ENCODE measurements around the gene PRMT1.

The PRMT1 gene

DNA sequence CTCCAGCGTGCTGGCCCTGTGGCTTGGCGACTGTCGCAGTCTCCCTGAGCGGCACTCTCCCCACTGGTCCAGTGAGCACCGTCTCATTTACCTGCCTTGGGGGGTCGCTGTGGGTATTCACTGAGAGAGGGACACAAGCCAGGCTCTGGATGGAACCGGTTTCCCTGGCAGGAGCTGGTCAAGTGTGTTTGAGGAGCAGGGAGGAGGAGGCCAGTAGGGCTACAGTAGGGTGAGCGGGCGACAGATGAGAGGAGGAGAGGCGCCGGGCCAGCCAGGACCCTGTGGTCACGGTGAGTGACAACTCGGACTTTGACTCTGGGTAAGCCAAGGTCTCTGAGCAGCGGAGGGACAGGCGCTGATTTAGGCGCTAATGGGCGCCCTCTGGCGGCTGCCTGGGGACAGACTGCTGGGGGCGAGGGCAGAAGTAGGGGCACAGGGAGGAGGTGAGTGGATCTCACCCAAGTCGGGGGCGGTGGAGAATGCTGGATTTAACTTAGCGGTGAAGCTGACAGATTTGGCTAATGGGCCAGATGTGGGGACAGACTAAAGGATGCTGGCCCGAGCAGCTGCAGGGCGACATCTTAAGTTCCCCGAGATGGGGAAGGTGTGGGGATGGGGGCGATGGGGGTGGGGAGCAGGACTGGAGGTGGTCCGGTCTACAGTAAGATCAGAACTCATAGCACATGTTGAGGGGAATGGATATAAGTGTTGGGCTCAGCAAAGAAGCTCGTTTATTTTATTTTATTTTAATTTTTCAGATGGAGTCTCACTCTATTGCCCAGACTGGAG, 4.7 kb upstream of the PRMT1 start:
- peak; percentile 84 for DNase-seq (ENCODE audit: low spot score)

DNA sequence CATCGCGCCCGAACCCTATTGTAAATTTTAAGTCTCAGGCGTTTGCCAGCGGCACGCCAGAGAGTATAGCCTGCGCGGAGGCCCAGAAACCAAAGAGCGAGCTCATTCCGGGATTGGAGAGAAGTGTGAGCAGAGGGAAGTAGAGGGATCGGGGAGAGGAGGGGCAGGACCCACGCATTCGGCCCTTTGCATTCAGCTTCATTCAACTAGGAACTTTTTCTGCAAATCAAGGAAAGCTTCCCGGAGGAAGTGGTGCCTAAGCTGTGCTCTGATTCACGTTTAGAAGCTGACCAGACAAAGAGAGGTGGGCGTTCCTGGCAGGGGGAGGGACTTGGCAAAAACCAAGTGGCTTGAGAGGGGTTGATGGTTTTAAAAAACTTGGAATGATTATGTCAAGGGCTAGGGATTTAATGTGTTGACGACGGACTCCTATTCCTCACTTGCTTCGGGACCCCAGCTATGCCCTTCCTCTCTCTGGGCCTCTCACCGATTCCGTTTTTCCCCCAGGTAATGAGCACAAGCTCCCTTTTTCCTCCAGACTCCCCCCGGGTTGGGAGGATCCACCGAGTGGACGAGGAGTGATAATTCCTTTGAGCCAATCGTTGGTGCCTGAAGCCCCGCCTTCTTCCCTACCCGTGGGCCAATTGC, 811 bp upstream of the PRMT1 start:
- peak; percentile 92 for DNase-seq (ENCODE audit: low spot score)

DNA sequence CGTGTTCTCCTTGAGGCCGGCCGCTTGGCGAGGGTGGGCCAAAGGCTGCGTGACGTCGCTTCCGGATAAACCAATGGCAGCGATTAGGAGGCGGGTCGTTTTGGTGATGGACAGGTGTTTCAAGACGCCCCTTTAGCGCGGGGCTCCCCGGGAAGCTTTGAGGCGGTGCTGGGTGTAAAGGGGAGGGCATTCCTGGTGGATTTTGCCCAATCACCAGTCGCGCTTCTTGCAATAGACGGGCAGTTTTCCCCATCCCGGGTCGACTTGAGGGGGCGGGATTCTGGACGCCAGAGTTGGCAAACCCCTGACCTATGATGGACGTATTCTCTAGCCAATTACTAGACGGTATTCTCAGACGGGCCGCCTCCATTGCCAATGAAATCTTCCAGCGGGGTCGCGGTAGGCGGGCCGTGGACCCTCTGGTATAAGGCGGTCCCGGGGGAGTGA, 264 bp upstream of the PRMT1 start:
- peak; percentile 100 for DNase-seq (ENCODE audit: low spot score)

DNA sequence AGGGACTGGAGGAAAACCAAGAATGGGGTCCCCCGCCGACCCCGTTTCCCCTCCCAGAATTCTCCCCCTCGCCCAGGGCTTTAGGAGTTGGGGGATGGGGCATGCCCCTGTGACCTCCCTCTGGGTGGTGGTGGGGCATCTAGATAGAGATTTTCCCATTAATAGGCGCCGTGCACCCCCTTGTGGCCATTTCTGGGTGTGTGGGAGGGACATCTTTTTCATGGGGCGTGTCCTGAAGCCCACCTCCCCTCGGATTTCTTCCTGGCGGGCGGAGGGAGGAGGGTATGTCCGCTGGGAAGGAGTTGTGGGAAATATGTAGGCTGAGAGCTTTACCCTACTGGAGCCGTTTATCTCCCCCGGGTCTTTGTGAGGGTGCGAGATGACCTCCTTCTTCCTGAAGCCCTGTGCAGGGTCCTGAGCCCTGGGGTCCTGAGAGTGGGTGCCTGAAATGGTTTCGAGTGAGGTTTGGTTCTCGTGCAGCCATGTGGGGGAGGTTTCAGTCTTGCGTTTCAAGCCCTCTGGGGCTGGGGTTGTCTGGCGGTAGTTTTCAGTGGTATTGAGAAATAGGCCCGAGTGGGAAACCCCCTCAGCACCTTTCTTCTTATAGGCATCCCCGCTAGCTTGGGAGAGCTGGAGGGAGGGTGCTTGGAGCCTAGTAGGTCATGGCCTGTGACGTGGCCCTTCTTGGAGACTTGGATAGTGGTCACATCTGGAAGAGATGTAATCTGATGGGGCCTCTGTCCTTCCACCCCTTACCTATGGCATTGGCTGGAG, 1.0 kb downstream of the PRMT1 start:
- DNase-seq (ENCODE audit: low spot score) = peak; percentile 64

DNA sequence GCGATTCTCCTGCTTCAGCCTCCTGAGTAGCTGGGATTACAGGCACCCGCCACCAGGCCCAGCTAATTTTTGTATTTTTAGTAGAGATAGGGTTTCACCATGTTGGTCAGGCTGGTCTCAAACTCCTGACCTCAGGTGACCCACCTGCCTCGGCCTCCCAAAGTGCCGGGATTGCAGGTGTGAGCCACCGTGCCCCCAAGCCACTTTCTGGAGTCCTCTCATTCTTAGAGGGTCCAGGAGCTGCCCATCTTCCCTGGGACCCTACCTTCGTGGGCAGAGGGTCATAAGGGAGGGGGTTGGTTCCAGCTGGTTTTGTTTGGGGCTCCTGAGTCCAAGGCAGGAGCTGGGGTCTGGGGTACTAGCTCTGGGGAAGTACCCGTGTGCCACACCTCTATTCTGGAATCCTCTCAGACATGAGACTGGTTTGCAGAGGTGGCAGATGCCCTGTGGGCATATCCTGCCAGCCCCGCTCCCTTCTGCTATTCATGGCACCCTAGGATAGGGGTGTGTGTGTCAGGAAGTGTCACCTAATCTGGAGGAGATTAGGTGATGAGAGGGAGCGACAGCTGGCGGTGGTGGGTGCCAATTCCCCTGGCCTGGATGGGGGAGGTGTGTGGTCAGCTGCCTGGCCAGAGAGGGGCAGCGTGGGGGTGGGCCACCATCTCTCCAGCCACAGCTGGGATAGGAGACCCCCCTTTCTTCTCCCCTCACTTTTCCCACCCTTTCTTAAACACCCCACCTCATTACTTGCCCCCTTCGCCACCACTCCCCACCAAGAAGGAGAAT, 2.1 kb downstream of the PRMT1 start:
- no peak for DNase-seq (ENCODE audit: low spot score)

DNA sequence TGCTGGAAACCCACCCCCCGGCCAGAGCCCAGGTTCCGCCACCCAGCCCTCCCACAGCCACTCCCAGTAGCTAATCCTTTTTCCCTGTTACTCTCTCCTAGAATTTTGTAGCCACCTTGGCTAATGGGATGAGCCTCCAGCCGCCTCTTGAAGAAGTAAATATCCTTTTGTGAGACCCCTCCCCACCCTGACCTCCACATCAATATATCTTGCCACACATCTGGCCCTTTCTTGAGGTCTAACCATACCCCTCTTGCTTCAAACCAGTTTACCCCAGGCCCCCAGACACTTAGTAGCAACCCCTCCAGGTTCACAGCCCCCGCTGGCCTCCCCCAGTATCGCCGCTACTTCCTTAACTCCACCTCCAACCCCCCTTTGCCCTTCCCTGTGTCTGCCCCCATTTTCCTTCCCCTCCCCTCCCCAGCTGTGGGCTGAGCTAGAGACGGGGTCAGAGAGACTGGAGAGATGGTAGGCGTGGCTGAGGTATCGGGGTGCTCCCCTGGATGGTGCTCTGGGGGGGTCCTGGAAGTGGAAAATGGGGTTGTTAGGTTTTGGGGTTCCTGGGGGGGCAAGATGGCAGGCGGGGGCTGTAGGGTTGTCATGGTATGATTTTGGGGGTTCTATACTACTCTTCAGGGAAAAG, 2.8 kb downstream of the PRMT1 start:
- no peak for DNase-seq (ENCODE audit: low spot score)

DNA sequence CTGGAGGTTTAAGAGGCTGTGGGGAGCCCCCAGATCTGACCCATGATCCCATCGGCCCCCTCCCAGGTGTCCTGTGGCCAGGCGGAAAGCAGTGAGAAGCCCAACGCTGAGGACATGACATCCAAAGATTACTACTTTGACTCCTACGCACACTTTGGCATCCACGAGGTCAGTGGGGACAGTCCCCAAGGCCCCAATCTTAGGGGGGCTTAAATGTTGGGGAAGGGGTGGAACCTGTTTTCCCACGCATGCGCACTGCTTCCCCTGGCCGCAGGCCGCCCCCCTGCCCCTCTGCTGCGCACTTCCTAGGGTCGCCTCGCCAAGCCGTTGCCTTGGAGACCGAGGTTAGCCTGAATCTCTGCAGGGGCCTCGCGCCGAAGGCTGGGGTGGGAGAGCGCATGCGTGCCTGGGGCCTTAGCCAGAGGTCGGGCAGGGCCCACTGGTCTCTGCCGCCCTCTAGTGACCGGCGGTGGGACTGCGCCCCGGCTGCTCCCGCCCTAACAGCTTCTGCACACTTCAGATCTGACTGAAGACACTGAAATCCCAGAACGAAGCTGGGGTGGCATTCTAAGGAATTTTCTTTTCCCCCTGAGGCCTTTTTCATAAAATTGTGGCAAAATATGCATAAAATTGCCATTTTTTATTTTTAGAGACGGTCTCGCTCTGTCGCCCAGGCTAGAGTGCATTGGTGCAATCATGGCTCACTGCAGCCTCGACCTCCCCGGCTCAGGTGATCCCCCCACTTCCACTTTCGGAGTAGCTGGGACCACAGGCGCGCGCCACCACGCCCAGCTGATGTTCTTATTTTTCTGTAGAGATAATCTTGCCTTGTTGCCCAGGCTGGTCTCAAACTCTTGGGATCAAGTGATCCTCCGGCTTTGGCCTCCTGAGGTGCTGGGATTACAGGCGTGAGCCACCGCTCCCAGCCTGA, 3.6 kb downstream of the PRMT1 start:
- peak; percentile 91 for DNase-seq (ENCODE audit: low spot score)

DNA sequence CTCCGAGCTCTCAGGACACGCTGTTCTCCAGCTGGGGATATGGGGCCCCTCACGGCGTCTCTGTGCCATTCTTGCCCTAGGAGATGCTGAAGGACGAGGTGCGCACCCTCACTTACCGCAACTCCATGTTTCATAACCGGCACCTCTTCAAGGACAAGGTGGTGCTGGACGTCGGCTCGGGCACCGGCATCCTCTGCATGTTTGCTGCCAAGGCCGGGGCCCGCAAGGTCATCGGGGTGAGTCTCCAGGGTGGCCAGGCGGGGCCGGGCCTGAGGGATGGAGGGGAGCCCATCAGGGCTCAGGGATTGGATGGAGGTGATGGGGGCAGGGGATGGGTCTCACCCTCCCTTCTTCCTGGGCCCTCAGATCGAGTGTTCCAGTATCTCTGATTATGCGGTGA, 4.8 kb downstream of the PRMT1 start:
- no peak for DNase-seq (ENCODE audit: low spot score)

DNA sequence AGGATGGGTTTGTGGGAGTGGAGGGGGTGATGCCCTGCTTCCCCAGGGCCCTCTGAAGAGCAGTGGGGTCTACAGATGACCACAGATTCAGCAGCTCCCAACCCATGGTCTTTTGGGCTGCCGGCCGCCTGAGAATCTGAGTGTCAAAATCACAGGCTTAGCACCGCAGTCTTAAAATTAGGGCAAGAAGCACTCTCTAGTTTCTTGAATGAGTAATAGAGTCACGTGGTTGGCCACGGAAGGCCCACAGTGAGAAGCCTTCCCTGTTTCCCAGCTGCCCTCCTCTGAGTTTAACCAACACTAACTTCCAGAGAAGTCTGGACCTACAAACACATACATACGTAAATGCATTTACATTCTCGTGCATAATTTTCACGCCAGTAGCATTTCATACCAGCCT, 5.2 kb downstream of the PRMT1 start:
- no peak for DNase-seq (ENCODE audit: low spot score)

DNA sequence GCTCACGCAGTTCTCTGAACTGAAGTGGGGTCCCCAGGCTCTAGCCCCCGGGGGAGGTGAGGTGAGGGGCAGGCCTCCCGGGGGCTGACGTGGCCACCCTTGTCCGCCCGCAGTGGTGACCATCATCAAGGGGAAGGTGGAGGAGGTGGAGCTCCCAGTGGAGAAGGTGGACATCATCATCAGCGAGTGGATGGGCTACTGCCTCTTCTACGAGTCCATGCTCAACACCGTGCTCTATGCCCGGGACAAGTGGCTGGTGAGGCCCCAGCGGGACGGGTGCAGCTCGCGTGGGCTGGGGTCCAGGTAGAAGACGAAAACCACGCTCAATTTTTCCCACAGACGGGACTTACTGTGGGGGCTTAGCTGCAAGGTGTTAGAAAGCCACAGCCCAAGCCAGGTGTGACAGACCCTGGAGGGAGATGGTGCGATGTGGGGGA, 6.8 kb downstream of the PRMT1 start:
- no peak for DNase-seq (ENCODE audit: low spot score)

DNA sequence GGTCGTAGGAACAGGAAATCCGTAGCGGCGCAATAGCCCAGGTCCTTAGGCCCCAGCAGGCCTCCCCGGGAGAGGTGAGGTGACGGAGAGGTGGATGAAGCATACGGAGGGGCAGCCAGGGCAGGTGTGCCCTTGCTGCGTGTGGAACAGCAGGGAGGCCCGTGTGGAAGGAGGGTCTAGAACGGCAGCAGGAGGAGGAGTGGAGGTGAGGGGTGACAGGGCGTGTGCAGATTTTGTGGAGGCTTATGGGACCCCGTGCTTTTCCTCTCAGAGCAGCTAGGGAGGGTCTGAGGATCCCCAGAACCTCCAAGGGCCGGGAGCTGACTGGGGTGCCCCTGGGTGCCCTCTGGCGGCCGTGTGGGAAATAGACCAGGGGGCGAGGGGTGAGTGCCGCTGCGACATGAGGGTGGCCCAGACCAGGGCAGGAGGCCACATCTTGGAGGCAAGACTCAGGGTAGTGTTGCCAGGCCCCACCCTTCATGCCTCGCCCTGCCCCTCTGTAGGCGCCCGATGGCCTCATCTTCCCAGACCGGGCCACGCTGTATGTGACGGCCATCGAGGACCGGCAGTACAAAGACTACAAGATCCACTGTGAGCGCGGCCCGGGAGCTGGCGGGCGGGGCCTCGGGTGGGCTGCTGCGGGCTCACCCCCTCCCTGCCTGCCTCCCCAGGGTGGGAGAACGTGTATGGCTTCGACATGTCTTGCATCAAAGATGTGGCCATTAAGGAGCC, 7.3 kb downstream of the PRMT1 start:
- DNase-seq (ENCODE audit: low spot score) = no peak

DNA sequence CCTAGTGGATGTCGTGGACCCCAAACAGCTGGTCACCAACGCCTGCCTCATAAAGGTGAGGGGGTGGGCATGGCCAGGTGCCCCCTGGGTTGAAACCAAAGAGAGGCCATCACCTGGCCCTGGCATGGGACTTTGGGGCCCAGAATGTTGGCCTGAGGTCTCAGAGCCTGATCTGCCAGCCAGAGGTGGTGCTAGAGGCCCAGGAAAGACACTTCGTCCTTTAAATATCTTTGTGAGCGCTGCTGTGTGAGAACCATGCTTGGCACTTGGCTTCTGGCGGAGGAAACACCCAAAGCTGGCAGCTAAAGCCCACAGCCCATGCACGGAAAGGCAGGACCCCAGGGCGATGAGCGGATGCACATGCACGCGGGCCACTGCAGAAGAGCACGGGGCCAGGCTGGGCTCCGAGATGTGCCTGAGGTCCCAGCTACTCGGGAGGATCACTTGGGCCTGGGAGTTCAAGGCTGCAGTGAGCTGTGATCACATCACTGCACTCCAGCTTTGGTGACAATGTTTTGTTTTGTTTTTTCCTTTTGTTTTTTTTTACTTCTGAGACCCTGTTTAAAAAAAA, 8.0 kb downstream of the PRMT1 start:
- DNase-seq (ENCODE audit: low spot score) = no peak

DNA sequence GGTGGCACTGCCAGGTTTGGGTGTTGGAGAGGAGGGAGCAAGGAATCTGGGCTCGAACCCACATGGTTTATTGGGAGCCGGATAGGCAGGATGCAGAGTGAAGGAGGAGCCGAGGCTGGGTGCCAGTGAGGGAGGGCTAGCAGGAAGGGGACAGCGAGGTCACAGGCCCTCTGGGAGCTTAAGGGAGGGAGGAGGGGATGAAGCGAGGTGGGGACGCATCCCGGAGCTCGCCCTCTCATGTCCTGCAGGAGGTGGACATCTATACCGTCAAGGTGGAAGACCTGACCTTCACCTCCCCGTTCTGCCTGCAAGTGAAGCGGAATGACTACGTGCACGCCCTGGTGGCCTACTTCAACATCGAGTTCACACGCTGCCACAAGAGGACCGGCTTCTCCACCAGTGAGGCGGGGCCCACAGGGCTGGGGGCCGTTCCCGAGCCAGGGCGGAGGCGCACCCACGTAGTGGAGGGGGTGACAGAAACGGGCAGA, 8.8 kb downstream of the PRMT1 start:
- DNase-seq (ENCODE audit: low spot score) = no peak

DNA sequence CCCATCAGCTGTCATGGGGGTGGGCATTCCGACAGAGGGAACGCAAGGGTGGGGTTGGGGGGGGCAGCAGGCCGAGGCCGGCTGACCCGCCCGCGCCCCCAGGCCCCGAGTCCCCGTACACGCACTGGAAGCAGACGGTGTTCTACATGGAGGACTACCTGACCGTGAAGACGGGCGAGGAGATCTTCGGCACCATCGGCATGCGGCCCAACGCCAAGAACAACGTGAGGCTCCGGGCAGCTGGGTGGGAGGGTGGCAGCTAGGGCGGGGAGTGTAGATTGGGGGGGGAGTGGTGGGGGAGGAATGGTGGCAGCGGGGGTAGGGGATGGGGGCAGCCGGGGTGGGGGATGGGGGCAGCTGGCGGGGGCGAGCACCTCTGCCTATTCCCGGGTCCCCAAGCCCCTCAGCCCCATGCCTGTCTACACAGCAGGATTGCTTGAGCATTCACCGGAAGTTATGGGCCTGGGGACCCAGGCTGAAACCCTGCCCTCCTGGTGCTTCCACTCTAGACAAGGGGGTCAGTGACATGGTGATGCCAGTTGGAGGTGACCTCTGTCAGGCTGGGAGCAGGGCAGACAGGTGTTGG, 9.5 kb downstream of the PRMT1 start:
- DNase-seq (ENCODE audit: low spot score) = no peak

DNA sequence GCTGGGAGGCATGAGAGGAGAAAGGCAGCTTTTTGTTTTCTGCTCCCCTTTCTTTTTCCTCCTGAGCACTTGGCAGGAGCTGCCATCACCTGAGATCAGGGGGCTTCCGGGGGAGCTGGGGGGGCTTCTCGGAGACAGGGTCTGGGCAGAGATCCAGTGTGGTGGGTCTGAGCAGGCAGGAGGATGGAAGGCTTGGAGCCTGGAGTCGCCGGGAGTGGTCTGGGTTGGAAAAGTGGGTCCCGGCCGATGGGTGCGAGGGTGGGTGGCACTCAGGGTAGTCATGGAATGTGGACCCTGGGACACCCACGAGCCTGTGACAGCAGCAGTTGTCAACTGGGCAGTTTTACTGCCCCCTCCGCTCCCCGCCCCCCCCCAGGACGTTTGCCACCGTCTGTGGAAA, 10.1 kb downstream of the PRMT1 start:
- DNase-seq (ENCODE audit: low spot score) = no peak

DNA sequence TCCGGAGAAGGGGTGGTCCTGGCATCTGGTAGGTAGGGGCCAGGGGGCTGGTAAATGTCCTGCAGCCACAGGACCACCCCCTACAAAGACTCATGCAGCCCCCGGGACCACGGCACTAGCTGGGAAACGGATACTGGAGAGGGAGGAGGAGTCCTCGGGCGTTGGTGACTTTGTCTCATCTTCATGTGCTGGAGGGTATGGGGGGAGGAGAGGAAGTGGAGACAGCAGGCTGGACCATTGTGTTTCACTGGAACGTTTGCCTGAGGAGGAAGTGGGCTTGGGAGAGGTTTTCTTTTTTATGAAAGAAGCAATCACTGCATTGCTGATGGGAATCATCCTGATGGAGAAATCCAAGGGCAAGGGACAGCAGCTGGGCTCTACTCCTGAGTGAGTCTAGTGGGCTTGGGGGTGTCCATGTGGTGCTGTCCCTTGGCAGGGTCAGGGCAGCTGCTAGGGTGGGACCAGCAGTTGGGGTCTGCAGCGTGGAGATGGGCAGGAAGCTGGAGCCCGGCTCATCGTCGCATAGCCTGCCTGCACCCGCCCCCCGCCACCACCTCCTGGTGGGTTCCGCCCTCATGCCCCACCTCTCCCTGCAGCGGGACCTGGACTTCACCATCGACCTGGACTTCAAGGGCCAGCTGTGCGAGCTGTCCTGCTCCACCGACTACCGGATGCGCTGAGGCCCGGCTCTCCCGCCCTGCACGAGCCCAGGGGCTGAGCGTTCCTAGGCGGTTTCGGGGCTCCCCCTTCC, 10.7 kb downstream of the PRMT1 start:
- no peak for DNase-seq (ENCODE audit: low spot score)

DNA sequence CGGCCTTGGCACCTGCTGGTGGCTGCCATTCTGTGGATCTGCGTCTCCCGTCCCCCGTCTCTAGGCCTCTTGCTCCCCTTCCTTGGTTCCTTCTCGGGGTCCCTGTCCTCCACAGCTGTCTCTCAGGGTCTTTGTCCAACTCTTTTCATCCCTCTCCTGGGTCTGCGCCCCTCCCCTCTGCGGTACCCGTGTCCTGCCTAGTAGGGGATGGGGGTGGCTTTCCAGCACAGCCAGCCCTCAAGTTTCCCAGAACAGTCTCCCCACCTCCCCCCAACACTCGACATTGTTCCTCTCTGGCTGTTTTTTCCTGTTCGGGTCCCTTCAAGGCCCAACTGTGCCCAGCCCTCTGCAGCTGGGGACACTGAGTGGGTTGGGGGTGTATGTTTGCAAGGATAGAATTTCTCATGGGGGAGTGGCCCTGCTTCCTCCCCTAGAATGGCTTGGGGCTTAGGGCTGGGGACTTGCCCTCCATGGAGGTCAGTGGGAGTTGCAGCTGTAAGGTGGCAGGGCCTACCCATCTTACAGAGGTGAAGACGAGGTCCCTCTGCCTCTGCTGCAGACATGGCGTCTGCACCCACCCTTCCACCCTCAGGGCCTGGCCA, 11.6 kb downstream of the PRMT1 start:
- no peak for DNase-seq (ENCODE audit: low spot score)
